Cardiac fibroblast (primary cell): ENCODE measurements around the gene GAL3ST3.

ENCODE experiments used
- DNase-seq, 2 donors: peaks; one replicate each; pipeline versions ENCODE4 v3.0.0 to v3.0.0-alpha.2; 2010; ENCODE audit warnings: low read depth in 2 of 2
- H3K4me3 ChIP-seq, 2 donors: replicated peaks in 1 of 2; 1 replicate in 1 of 2; 2 replicates in 1 of 2; pipeline ENCODE4 v1.5.1; 2011; ENCODE audit warnings: low read depth in 2 of 2, low read length in 2 of 2, mild to moderate bottlenecking in 2 of 2, moderate library complexity in 1 of 2
- CTCF ChIP-seq: IDR thresholded peaks from one replicate; pipeline ENCODE4 v1.5.1; 2011; ENCODE audit warnings: low read depth, mild to moderate bottlenecking, low read length, inconsistent platforms

The GAL3ST3 gene

GRCh38 chr11:66069715-66070603, 21.0 kb upstream of the GAL3ST3 start, which contains the start of gene PACS1:
Gene PACS1 (plus strand): TSS chr11:66070272. CDS start chr11:66070487, 215 bp downstream.
- H3K4me3 ChIP-seq: peak within 1 kb of the TSS; percentile 66 to 72
- no peak for TF ChIP-seq CTCF
- peak; percentile 74 to 95 for DNase-seq

- peak; percentile 20 for TF ChIP-seq CTCF
- peak; percentile 74 to 76 for DNase-seq
- H3K4me3 ChIP-seq: peak overlapping the region; percentile 35 to 72
Measured at GRCh38 chr11:66068923-66069714, 20.2 kb upstream of the GAL3ST3 start.

GRCh38 chr11:66068154-66068821, 19.3 kb upstream of the GAL3ST3 start:
- peak; percentile 96 for TF ChIP-seq CTCF
- no peak overlapping the region for H3K4me3 ChIP-seq
- DNase-seq: peak; percentile 79 to 80

- no peak for TF ChIP-seq CTCF
- no peak for DNase-seq
- no peak overlapping the region for H3K4me3 ChIP-seq
Measured at GRCh38 chr11:66067640-66068039, 18.7 kb upstream of the GAL3ST3 start.

- no peak for TF ChIP-seq CTCF
- no peak for DNase-seq
- no peak overlapping the region for H3K4me3 ChIP-seq
Measured at GRCh38 chr11:66066751-66067150, 17.8 kb upstream of the GAL3ST3 start.

- H3K4me3 ChIP-seq: no peak overlapping the region
- TF ChIP-seq CTCF: no peak
- no peak for DNase-seq
Measured at GRCh38 chr11:66064571-66064970, 15.6 kb upstream of the GAL3ST3 start.
